Neural progenitor cell (in vitro differentiated cells): ENCODE results near the gene DRD2. TPM values are rescaled to one million over a fixed set of nuclear protein-coding genes. Genes with fewer than 3 reads are reported as not detected.
A peak's percentile ranks its signal among the peaks of the same experiment; 100 is the strongest.
"Not testable (repeated sequence)": the region's sequence is repeated elsewhere in the genome, so short reads cannot be mapped to it uniquely, and the experiment has no call there.

Experiments
- DNase-seq: peaks from one replicate; pipeline ENCODE4 v3.0.0-alpha.2; 2016; ENCODE audit warnings: low spot score
- H2AFZ ChIP-seq: fragments of 200-600 bp; sonication (generic); replicated peaks from 2 replicates; pipeline ENCODE4 v1.6.1; 2016; ENCODE audit warnings: antibody characterized with exemption
- H3F3A ChIP-seq: fragments of 200-600 bp; sonication (generic); 2 replicates; pipeline ENCODE4 v1.6.1; 2016; ENCODE audit warnings: antibody characterized with exemption, low read depth
- H3K27ac ChIP-seq: fragments of 200-600 bp; sonication (generic); 2 replicates; pipeline ENCODE4 v1.5.1; 2016; ENCODE audit warnings: mild to moderate bottlenecking
- H3K27me3 ChIP-seq: fragments of 200-600 bp; sonication (generic); 2 replicates; pipeline ENCODE4 v1.6.1; 2016; ENCODE audit warnings: mild to moderate bottlenecking, moderate library complexity
- H3K36me3 ChIP-seq: fragments of 200-600 bp; sonication (generic); 2 replicates; pipeline ENCODE4 v1.5.1; 2016
- H3K4me1 ChIP-seq: fragments of 200-600 bp; sonication (generic); 2 replicates; pipeline ENCODE4 v1.6.1; 2016; ENCODE audit warnings: mixed run types
- H3K4me2 ChIP-seq: fragments of 200-600 bp; sonication (generic); 2 replicates; pipeline ENCODE4 v1.6.1; 2016
- H3K4me3 ChIP-seq: fragments of 200-600 bp; sonication (generic); 2 replicates; pipeline ENCODE4 v1.5.1; 2016
- H3K79me2 ChIP-seq: fragments of 200-600 bp; sonication (generic); 2 replicates; pipeline ENCODE4 v1.6.1; 2016; ENCODE audit warnings: low read depth
- H3K9ac ChIP-seq: fragments of 200-600 bp; sonication (generic); 2 replicates; pipeline ENCODE4 v1.6.1; 2016
- H3K9me3 ChIP-seq: fragments of 200-600 bp; sonication (generic); 2 replicates; pipeline ENCODE4 v1.5.1; 2016; ENCODE audit warnings: low read depth
- H4K20me1 ChIP-seq: fragments of 200-600 bp; sonication (generic); 2 replicates; pipeline ENCODE4 v1.6.1; 2016; ENCODE audit warnings: low read depth
- H3K27ac Mint-ChIP-seq: 3 replicates; pipeline ENCODE4 v1.8.0; 2021; ENCODE audit warnings: mixed read lengths
- H3K27me3 Mint-ChIP-seq: 2 replicates; pipeline ENCODE4 v1.8.0; 2022; ENCODE audit warnings: low read depth, mild to moderate bottlenecking, inconsistent platforms, moderate library complexity, mixed read lengths; ENCODE audit not compliant: insufficient read depth
- H3K36me3 Mint-ChIP-seq: 3 replicates; pipeline ENCODE4 v1.8.0; 2021; ENCODE audit warnings: mixed read lengths
- H3K4me1 Mint-ChIP-seq: 3 replicates; pipeline ENCODE4 v1.8.0; 2021; ENCODE audit warnings: mixed read lengths
- H3K4me3 Mint-ChIP-seq: 3 replicates; pipeline ENCODE4 v1.8.0; 2021; ENCODE audit warnings: mild to moderate bottlenecking, moderate library complexity, mixed read lengths
- H3K9me3 Mint-ChIP-seq: 3 replicates; pipeline ENCODE4 v1.8.0; 2020; ENCODE audit warnings: mixed read lengths
- CTCF ChIP-seq: fragments of 200-600 bp; sonication (generic); IDR thresholded peaks from 2 replicates; pipeline ENCODE4 v1.5.1; 2017; ENCODE audit warnings: antibody characterized with exemption, mild to moderate bottlenecking
- EZH2 ChIP-seq: fragments of 200-600 bp; sonication (generic); IDR thresholded peaks from 2 replicates; pipeline ENCODE4 v1.6.1; 2017; ENCODE audit warnings: antibody characterized with exemption, mild to moderate bottlenecking, moderate library complexity
- EZH2phosphoT487 ChIP-seq: fragments of 200-600 bp; sonication (generic); IDR thresholded peaks from 2 replicates; pipeline ENCODE4 v1.6.1; 2017; ENCODE audit warnings: antibody characterized with exemption
- total RNA-seq: library from RNA; depleted of rRNA; stranded (reverse); fragments of >200 nt; gene quantifications from 2 replicates; pipeline ENCODE4 v1.2.3, GENCODE V29; 2015; ENCODE audit warnings: low replicate concordance

The DRD2 gene
- 0.06 and 0.21 TPM in 2 replicates for total RNA-seq

- H3K27me3 ChIP-seq, result peaks cover 66% of the 10 kb centered on the region
- H3K4me2 ChIP-seq, result peak within 1 kb of the TSS; percentile 99
- peaks cover 8% of the 10 kb centered on the region for H3K4me1 ChIP-seq
- H2AFZ ChIP-seq, result no peak within 1 kb of the TSS
- H3F3A ChIP-seq, result peaks cover 5% of the 10 kb centered on the region
- peak within 1 kb of the TSS; percentile 55 for H3K4me3 ChIP-seq
- no peak for TF ChIP-seq CTCF
- no peak for TF ChIP-seq EZH2phosphoT487
- TF ChIP-seq EZH2, result no peak
- peak; percentile 86 for DNase-seq
- H3K36me3 Mint-ChIP-seq, result no peaks in the 10 kb centered on the region
- H3K9me3 ChIP-seq, result no peaks in the 10 kb centered on the region
- H3K27ac ChIP-seq, result no peak within 1 kb of the TSS
- peaks cover 54% of the 10 kb centered on the region for H3K27me3 Mint-ChIP-seq
- H4K20me1 ChIP-seq, result peaks cover 23% of the 10 kb centered on the region
- no peak within 1 kb of the TSS for H3K27ac Mint-ChIP-seq
- H3K9me3 Mint-ChIP-seq, result peaks cover 3% of the 10 kb centered on the region
- H3K4me3 Mint-ChIP-seq, result peak within 1 kb of the TSS; percentile 88
- no peak within 1 kb of the TSS for H3K9ac ChIP-seq
- H3K36me3 ChIP-seq, result no peaks in the 10 kb centered on the region
- peaks cover 8% of the 10 kb centered on the region for H3K4me1 Mint-ChIP-seq
- H3K79me2 ChIP-seq, result no peaks in the 10 kb centered on the region
Measured at GRCh38 chr11:113475160-113475761, at the start of gene DRD2. Gene DRD2 (minus strand): TSS chr11:113475398. CDS start chr11:113424651, 50,747 bp downstream.

- not testable (repeated sequence) for H3K9me3 ChIP-seq, H3K27me3 ChIP-seq, H3F3A ChIP-seq, H3K4me1 Mint-ChIP-seq, H3K27ac Mint-ChIP-seq, H3K79me2 ChIP-seq, H4K20me1 ChIP-seq, H3K27me3 Mint-ChIP-seq, H3K36me3 ChIP-seq, H3K4me1 ChIP-seq, H3K9ac ChIP-seq, H3K27ac ChIP-seq, H3K4me3 Mint-ChIP-seq, H3K9me3 Mint-ChIP-seq, H2AFZ ChIP-seq, DNase-seq, H3K4me2 ChIP-seq, H3K4me3 ChIP-seq, H3K36me3 Mint-ChIP-seq
Measured at GRCh38 chr11:113523906-113524305, 48.7 kb upstream of the DRD2 start.

GRCh38 chr11:113521737-113522517, 46.7 kb upstream of the DRD2 start:
- H3K4me3 ChIP-seq, result no peak overlapping the region
- H3K27me3 ChIP-seq, result no peaks in the 10 kb centered on the region
- no peak for DNase-seq
- H3K4me1 Mint-ChIP-seq, result peaks cover 8% of the 10 kb centered on the region
- peaks cover 9% of the 10 kb centered on the region for H3K27me3 Mint-ChIP-seq
- no peak overlapping the region for H3K27ac ChIP-seq
- no peaks in the 10 kb centered on the region for H3K4me1 ChIP-seq
- no peaks in the 10 kb centered on the region for H4K20me1 ChIP-seq
- H2AFZ ChIP-seq, result no peak overlapping the region
- no peaks in the 10 kb centered on the region for H3K79me2 ChIP-seq
- H3K4me2 ChIP-seq, result no peak overlapping the region
- H3K9me3 Mint-ChIP-seq, result peaks cover 5% of the 10 kb centered on the region
- no peak overlapping the region for H3K9ac ChIP-seq
- H3K36me3 ChIP-seq, result no peaks in the 10 kb centered on the region
- no peaks in the 10 kb centered on the region for H3K36me3 Mint-ChIP-seq
- TF ChIP-seq CTCF (no peak), EZH2 (no peak), EZH2phosphoT487 (no peak)
- H3K4me3 Mint-ChIP-seq, result no peak overlapping the region
- no peaks in the 10 kb centered on the region for H3F3A ChIP-seq
- no peak overlapping the region for H3K27ac Mint-ChIP-seq
- H3K9me3 ChIP-seq, result no peaks in the 10 kb centered on the region
